NCI-H748 (cell line): Measurements from ENCODE around the gene EEFSEC.

ENCODE experiments used
- DNase-seq: peaks from one replicate; lab custom pipeline; 2025; ENCODE audit not compliant: unreplicated experiment; lab: John Stamatoyannopoulos, UW

Gene EEFSEC

GRCh38 chr3:128408012-128408692 lies 254.9 kb downstream of the EEFSEC start:
- DNase-seq: no peak

- DNase-seq: no peak
Measured at GRCh38 chr3:128408693-128409623, 255.7 kb downstream of the EEFSEC start.

- DNase-seq: no peak
Measured at GRCh38 chr3:128409624-128410581, 256.6 kb downstream of the EEFSEC start.

GRCh38 chr3:128410669-128411573 lies 257.6 kb downstream of the EEFSEC start:
- DNase-seq: no peak

GRCh38 chr3:128411574-128412064 lies 258.3 kb downstream of the EEFSEC start:
- DNase-seq: no peak

- DNase-seq: no peak
Measured at GRCh38 chr3:128412180-128413002, 259.1 kb downstream of the EEFSEC start.

GRCh38 chr3:128413003-128413370 lies 259.7 kb downstream of the EEFSEC start:
- no peak for DNase-seq

GRCh38 chr3:128413413-128414205 lies 260.3 kb downstream of the EEFSEC start:
- DNase-seq: no peak

GRCh38 chr3:128415200-128415772 lies 262.0 kb downstream of the EEFSEC start:
- DNase-seq: no peak

GRCh38 chr3:128415773-128416577 lies 262.7 kb downstream of the EEFSEC start:
- no peak for DNase-seq

- DNase-seq: no peak
Measured at GRCh38 chr3:128416578-128417211, 263.4 kb downstream of the EEFSEC start.

- no peak for DNase-seq
Measured at GRCh38 chr3:128418900-128419299, 265.6 kb downstream of the EEFSEC start.

GRCh38 chr3:128419311-128419710 lies 266.0 kb downstream of the EEFSEC start:
- no peak for DNase-seq

GRCh38 chr3:128420289-128420688 lies 267.0 kb downstream of the EEFSEC start:
- no peak for DNase-seq

GRCh38 chr3:128420720-128421438 lies 267.6 kb downstream of the EEFSEC start:
- DNase-seq: no peak

GRCh38 chr3:128421439-128421836 lies 268.2 kb downstream of the EEFSEC start:
- no peak for DNase-seq
